HG02884 (cell line): ENCODE measurements around the gene OSBPL3.

Experiments
- ATAC-seq: cut with Tn5 transposase; IDR thresholded peaks from one replicate; pipeline ENCODE4 v1.9.1; 2021; ENCODE audit warnings: mild to moderate bottlenecking, moderate library complexity; ENCODE audit not compliant: unreplicated experiment

The OSBPL3 gene

GRCh38 chr7:24868741-24869140, 111.2 kb downstream of the OSBPL3 start:
- ATAC-seq, result no peak

GRCh38 chr7:24866004-24866615, 113.9 kb downstream of the OSBPL3 start:
- ATAC-seq, result no peak

- no peak for ATAC-seq
Measured at GRCh38 chr7:24864214-24864817, 115.7 kb downstream of the OSBPL3 start.

- ATAC-seq, result no peak
Measured at GRCh38 chr7:24863626-24864025, 116.4 kb downstream of the OSBPL3 start.

- ATAC-seq, result no peak
Measured at GRCh38 chr7:24862461-24862860, 117.5 kb downstream of the OSBPL3 start.

- ATAC-seq, result no peak
Measured at GRCh38 chr7:24861336-24861735, 118.6 kb downstream of the OSBPL3 start.

GRCh38 chr7:24860611-24861010, 119.4 kb downstream of the OSBPL3 start:
- no peak for ATAC-seq

- ATAC-seq, result no peak
Measured at GRCh38 chr7:24858108-24858977, 121.6 kb downstream of the OSBPL3 start.

GRCh38 chr7:24857623-24858022, 122.4 kb downstream of the OSBPL3 start:
- ATAC-seq, result no peak

GRCh38 chr7:24854866-24855265, 125.1 kb downstream of the OSBPL3 start:
- no peak for ATAC-seq

GRCh38 chr7:24851786-24852185, 128.2 kb downstream of the OSBPL3 start:
- ATAC-seq, result no peak

- no peak for ATAC-seq
Measured at GRCh38 chr7:24848878-24849277, 131.1 kb downstream of the OSBPL3 start.

GRCh38 chr7:24847754-24848153, 132.2 kb downstream of the OSBPL3 start:
- ATAC-seq, result no peak

GRCh38 chr7:24843821-24844434, 136.1 kb downstream of the OSBPL3 start:
- ATAC-seq, result no peak

- ATAC-seq, result peak; percentile 64
Measured at GRCh38 chr7:24842449-24843241, 137.3 kb downstream of the OSBPL3 start.

GRCh38 chr7:24842029-24842428, 137.9 kb downstream of the OSBPL3 start:
- ATAC-seq, result no peak

- ATAC-seq, result no peak
Measured at GRCh38 chr7:24840563-24840962, 139.4 kb downstream of the OSBPL3 start.

- ATAC-seq, result peak; percentile 71
Measured at GRCh38 chr7:24836084-24836483, 143.9 kb downstream of the OSBPL3 start.

GRCh38 chr7:24835643-24836042, 144.3 kb downstream of the OSBPL3 start:
- peak; percentile 3 for ATAC-seq

GRCh38 chr7:24834128-24834798, 145.7 kb downstream of the OSBPL3 start:
- peak; percentile 48 for ATAC-seq
